Neural cell (in vitro differentiated cells): Measurements from ENCODE around the gene CHST11. TPM values are rescaled to one million over a fixed set of nuclear protein-coding genes. Genes with fewer than 3 reads are reported as not detected.

Experiments used
- H2AFZ ChIP-seq: fragments of 200-600, 300-800 bp; sonication (generic), shearing (Covaris generic); 2 replicates; pipeline ENCODE4 v1.6.0; 2014; ENCODE audit warnings: low read depth, mild to moderate bottlenecking, antibody characterized with exemption, low read length, moderate library complexity
- H3F3A ChIP-seq: fragments of 200-600 bp; shearing (Covaris generic); 2 replicates; pipeline ENCODE4 v1.6.1; 2016; ENCODE audit warnings: mild to moderate bottlenecking, moderate library complexity, mixed read lengths, antibody characterized with exemption, low read length; ENCODE audit not compliant: insufficient read depth, poor library complexity, severe bottlenecking
- H3K27ac ChIP-seq: fragments of 200-600, 300-800 bp; sonication (generic), shearing (Covaris generic); 2 replicates; pipeline ENCODE4 v1.5.1; 2014; ENCODE audit warnings: mild to moderate bottlenecking, low read length, moderate library complexity
- H3K27me3 ChIP-seq: fragments of 300-800, 200-600 bp; sonication (generic), shearing (Covaris generic); 2 replicates; pipeline ENCODE4 v1.6.0; 2014; ENCODE audit warnings: mild to moderate bottlenecking, low read depth, low read length, moderate library complexity; ENCODE audit not compliant: insufficient read depth
- H3K36me3 ChIP-seq: fragments of 300-800, 200-600 bp; sonication (generic), shearing (Covaris generic); 2 replicates; pipeline ENCODE4 v1.5.1; 2014; ENCODE audit warnings: mild to moderate bottlenecking, antibody characterized with exemption, low read length, moderate library complexity; ENCODE audit not compliant: insufficient read depth
- H3K4me2 ChIP-seq: fragments of 300-800, 200-600 bp; sonication (generic), shearing (Covaris generic); 2 replicates; pipeline ENCODE4 v1.6.0; 2014; ENCODE audit warnings: mild to moderate bottlenecking, low read length
- H3K4me3 ChIP-seq: fragments of 300-800, 200-600 bp; sonication (generic), shearing (Covaris generic); 2 replicates; pipeline ENCODE4 v1.5.1; 2014; ENCODE audit warnings: mild to moderate bottlenecking, low read length, moderate library complexity
- H3K79me2 ChIP-seq: fragments of 200-600 bp; shearing (Covaris generic); replicated peaks from 2 replicates; pipeline ENCODE4 v1.6.0; 2014; ENCODE audit warnings: mild to moderate bottlenecking, low read length, moderate library complexity; ENCODE audit not compliant: insufficient read depth
- H3K9ac ChIP-seq: fragments of 300-800, 200-600 bp; sonication (generic), shearing (Covaris generic); 2 replicates; pipeline ENCODE4 v1.6.1; 2016; ENCODE audit warnings: mild to moderate bottlenecking, low read length, mixed read lengths
- H3K9me2 ChIP-seq: fragments of 200-600 bp; shearing (Covaris generic); 2 replicates; pipeline ENCODE4 v1.6.1; 2016; ENCODE audit warnings: mild to moderate bottlenecking, low read length, mixed read lengths; ENCODE audit not compliant: insufficient read depth
- H3K9me3 ChIP-seq: fragments of 200-600, 300-800 bp; sonication (generic), shearing (Covaris generic); 2 replicates; pipeline ENCODE4 v1.6.1; 2016; ENCODE audit warnings: mild to moderate bottlenecking, mixed run types, low read length, moderate library complexity, mixed read lengths
- H4K20me1 ChIP-seq: fragments of 200-600 bp; shearing (Covaris generic); 2 replicates; pipeline ENCODE4 v1.6.1; 2016; ENCODE audit warnings: mild to moderate bottlenecking, mixed run types; ENCODE audit not compliant: insufficient read depth
- CTCF ChIP-seq: fragments of 450-650 bp; IDR thresholded peaks from 2 replicates; pipeline ENCODE4 v1.5.1; 2014; ENCODE audit warnings: antibody characterized with exemption, mild to moderate bottlenecking, moderate library complexity; ENCODE audit not compliant: poor library complexity, severe bottlenecking
- EP300 ChIP-seq: fragments of 450-650 bp; conservative IDR thresholded peaks from 2 replicates; pipeline ENCODE4 v1.6.1; 2014; ENCODE audit warnings: antibody characterized with exemption, mild to moderate bottlenecking, moderate library complexity; ENCODE audit not compliant: poor library complexity, severe bottlenecking
- EZH2 ChIP-seq: fragments of 200-600, 300-800 bp; shearing (Covaris generic), sonication (generic); IDR thresholded peaks from 2 replicates; pipeline ENCODE4 v1.6.1; 2014; ENCODE audit warnings: antibody characterized with exemption, low read length, borderline replicate concordance, mild to moderate bottlenecking; ENCODE audit not compliant: insufficient read depth, poor library complexity, severe bottlenecking
- MXI1 ChIP-seq: fragments of 450-650 bp; conservative IDR thresholded peaks from 2 replicates; pipeline ENCODE4 v1.6.1; 2014; ENCODE audit warnings: antibody characterized with exemption, mild to moderate bottlenecking; ENCODE audit not compliant: poor library complexity, severe bottlenecking
- POLR2AphosphoS5 ChIP-seq: IDR thresholded peaks from 2 replicates; pipeline ENCODE4 v1.6.1; 2012
- RAD21 ChIP-seq: fragments of 450-650 bp; conservative IDR thresholded peaks from 2 replicates; pipeline ENCODE4 v1.6.1; 2014; ENCODE audit warnings: antibody characterized with exemption, mild to moderate bottlenecking, moderate library complexity
- REST ChIP-seq: IDR thresholded peaks from 2 replicates; pipeline ENCODE4 v1.6.1; 2012; ENCODE audit warnings: borderline replicate concordance
- SMC3 ChIP-seq: fragments of 450-650 bp; conservative IDR thresholded peaks from 2 replicates; pipeline ENCODE4 v1.6.1; 2014; ENCODE audit warnings: antibody characterized with exemption, mild to moderate bottlenecking, moderate library complexity; ENCODE audit not compliant: poor library complexity
- TAF1 ChIP-seq: IDR thresholded peaks from 2 replicates; pipeline ENCODE4 v1.6.1; 2012; ENCODE audit warnings: low read depth
- polyA plus RNA-seq: library from polyadenylated mRNA; depleted of rRNA; stranded (reverse); fragments of >200 nt; gene quantifications from 2 replicates; pipeline ENCODE4 v1.2.3, GENCODE V29; 2014

CHST11 gene
- polyA plus RNA-seq, 1 donor from 2014 or later, result 15.0 TPM

- H3K9ac ChIP-seq, result no peak overlapping the region
- H3K4me3 ChIP-seq, result no peak overlapping the region
- H2AFZ ChIP-seq, result no peak overlapping the region
- H3K36me3 ChIP-seq, result no peaks in the 10 kb centered on the region
- H4K20me1 ChIP-seq, result no peaks in the 10 kb centered on the region
- no peaks in the 10 kb centered on the region for H3F3A ChIP-seq
- no peaks in the 10 kb centered on the region for H3K9me2 ChIP-seq
- no peak for TF ChIP-seq EZH2
- TF ChIP-seq RAD21, result no peak
- TF ChIP-seq MXI1, result no peak
- no peak for TF ChIP-seq TAF1
- no peak for TF ChIP-seq EP300
- no peak for TF ChIP-seq CTCF
- no peak for TF ChIP-seq POLR2AphosphoS5
- no peak for TF ChIP-seq SMC3
- TF ChIP-seq REST, result no peak
- H3K79me2 ChIP-seq, result no peaks in the 10 kb centered on the region
- H3K27ac ChIP-seq, result no peak overlapping the region
- no peak overlapping the region for H3K4me2 ChIP-seq
- H3K9me3 ChIP-seq, result no peaks in the 10 kb centered on the region
- H3K27me3 ChIP-seq, result no peaks in the 10 kb centered on the region
Measured at GRCh38 chr12:104423809-104424208, 32.9 kb upstream of the CHST11 start.

- Histone ChIP-seq H3K9me2 (no peaks in the 10 kb centered on the region), H3K27ac (no peak overlapping the region), H4K20me1 (no peaks in the 10 kb centered on the region), H3K36me3 (no peaks in the 10 kb centered on the region), H3K79me2 (no peaks in the 10 kb centered on the region), H3K9ac (no peak overlapping the region), H3K4me2 (no peak overlapping the region), H3K27me3 (no peaks in the 10 kb centered on the region), H3K9me3 (no peaks in the 10 kb centered on the region), H3K4me3 (no peak overlapping the region), H2AFZ (no peak overlapping the region), H3F3A (no peaks in the 10 kb centered on the region)
- TF ChIP-seq TAF1, result no peak
- TF ChIP-seq POLR2AphosphoS5, result no peak
- no peak for TF ChIP-seq RAD21
- no peak for TF ChIP-seq EP300
- no peak for TF ChIP-seq MXI1
- TF ChIP-seq SMC3, result no peak
- no peak for TF ChIP-seq CTCF
- no peak for TF ChIP-seq EZH2
- no peak for TF ChIP-seq REST
Measured at GRCh38 chr12:104424955-104425354, 31.8 kb upstream of the CHST11 start.
